CD4-positive, alpha-beta T cell (primary cell): ENCODE data around the gene PCP4. TPM values are rescaled to one million over a fixed set of nuclear protein-coding genes. Genes with fewer than 3 reads are reported as not detected.

Experiments used
- ATAC-seq: fragments of 200-7000 bp; cut with Tn5 transposase; one replicate; pipeline ENCODE4 v1.10.0; 2022; ENCODE audit warnings: mild to moderate bottlenecking; ENCODE audit not compliant: poor library complexity
- CTCF ChIA-PET: fragments of 350-600 bp; sonication (Branson Sonifier 250); formaldehyde crosslinking; loops from one replicate; lab custom pipeline; 2021; ENCODE audit warnings: antibody characterized with exemption, inconsistent platforms; lab: Charles Lee
- POLR2A ChIA-PET: fragments of 350-600 bp; sonication (Branson Sonifier 250); formaldehyde crosslinking; loops from one replicate; lab custom pipeline; 2021; ENCODE audit warnings: antibody characterized with exemption, inconsistent platforms; lab: Charles Lee
- DNase-seq, 14 experiments: peaks; one replicate each; pipeline ENCODE4 v3.0.0-alpha.2; 2013 to 2020; ENCODE audit warnings: mixed read lengths in 2 of 14
- H3K27ac ChIP-seq, 2 donors: one replicate each; pipeline versions ENCODE4 v1.5.1 to v1.7.0; 2013; ENCODE audit warnings: low read length in 2 of 2, low read depth in 1 of 2, mild to moderate bottlenecking in 1 of 2
- H3K27me3 ChIP-seq, 2 experiments: 1 replicate in 1 of 2; 2 replicates in 1 of 2; pipeline versions ENCODE4 v1.6.1 to v1.7.0; 2013; ENCODE audit warnings: low read length in 2 of 2, control low read depth in 1 of 2, mild to moderate bottlenecking in 1 of 2, moderate library complexity in 1 of 2; ENCODE audit not compliant: insufficient read depth in 2 of 2, control insufficient read depth in 1 of 2
- H3K36me3 ChIP-seq: one replicate; pipeline ENCODE4 v1.6.1; 2013; ENCODE audit warnings: low read length, control low read depth; ENCODE audit not compliant: insufficient read depth
- H3K4me1 ChIP-seq: one replicate; pipeline ENCODE4 v1.6.1; 2013; ENCODE audit warnings: low read length, control low read depth; ENCODE audit not compliant: insufficient read depth
- H3K4me3 ChIP-seq: one replicate; pipeline ENCODE4 v1.5.1; 2013; ENCODE audit warnings: mild to moderate bottlenecking, low read length, moderate library complexity
- H3K9me3 ChIP-seq, 2 experiments: 1 replicate in 1 of 2; 2 replicates in 1 of 2; pipeline versions ENCODE4 v1.6.1 to v1.7.0; 2013; ENCODE audit warnings: low read length in 2 of 2, mild to moderate bottlenecking in 2 of 2, control low read depth in 1 of 2, moderate library complexity in 1 of 2; ENCODE audit not compliant: control insufficient read depth in 1 of 2, insufficient read depth in 1 of 2
- H3K27ac Mint-ChIP-seq: one replicate; pipeline ENCODE4 v1.8.0; 2020; ENCODE audit warnings: mixed read lengths
- H3K27me3 Mint-ChIP-seq: one replicate; pipeline ENCODE4 v1.8.0; 2021; ENCODE audit warnings: mixed read lengths
- H3K36me3 Mint-ChIP-seq: one replicate; pipeline ENCODE4 v1.8.0; 2021; ENCODE audit warnings: low read depth, mixed read lengths
- H3K4me1 Mint-ChIP-seq: one replicate; pipeline ENCODE4 v1.8.0; 2021; ENCODE audit warnings: low read depth, mixed read lengths
- H3K4me3 Mint-ChIP-seq: one replicate; pipeline ENCODE4 v1.8.0; 2020; ENCODE audit warnings: mild to moderate bottlenecking, mixed read lengths
- H3K9me3 Mint-ChIP-seq: one replicate; pipeline ENCODE4 v1.8.0; 2020; ENCODE audit warnings: mixed read lengths
- CTCF ChIP-seq: fragments of 200-600 bp; IDR thresholded peaks from one replicate; pipeline ENCODE4 v1.8.0; 2022; ENCODE audit warnings: antibody characterized with exemption, mild to moderate bottlenecking
- intact Hi-C, 2 experiments: fragments of 100-400 bp; cut with DNase I in 1 of 2; cut with micrococcal nuclease in 1 of 2; formaldehyde crosslinking; loops; one replicate each; pipeline versions ENCODE4 v1.15.1 to v1.9.0; 2023 to 2025; cut with DNase I, micrococcal nuclease
- total RNA-seq, 174 experiments: library from RNA in 2 of 174; stranded (reverse) in 2 of 174; gene quantifications; one replicate each; pipeline ENCODE4 v1.2.3 and lab custom pipeline; 2021 to 2026

The PCP4 gene
- total RNA-seq, 2 experiments from 2014 or later = not detected

DNA sequence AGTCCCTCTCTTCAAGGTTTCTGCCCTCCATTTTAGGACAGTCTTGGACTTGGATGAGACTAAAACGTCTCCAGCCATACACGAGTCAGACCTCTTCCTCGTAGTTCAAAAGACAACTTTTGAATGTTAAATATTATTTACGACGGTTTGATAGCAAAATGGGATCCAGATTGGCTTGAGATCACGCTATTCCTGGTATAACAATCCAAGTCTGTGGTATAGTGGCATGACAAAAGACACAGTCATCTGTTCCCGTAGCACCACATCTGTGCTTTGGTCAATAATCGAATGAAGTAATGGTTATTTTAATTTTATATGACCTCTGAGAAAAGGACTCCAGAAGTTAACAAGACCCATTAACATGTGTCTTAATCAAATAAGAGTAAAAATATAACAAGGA is 7.0 kb downstream of the PCP4 start:
- Histone ChIP-seq H3K4me3 (no peak overlapping the region), H3K9me3 (peaks cover 0 to 4% of the 10 kb centered on the region in 2 experiments), H3K27me3 (no peaks in the 10 kb centered on the region), H3K36me3 (no peaks in the 10 kb centered on the region), H3K27ac (no peak overlapping the region), H3K4me1 (no peaks in the 10 kb centered on the region)
- intact Hi-C loops = no loop called here
- Mint-ChIP-seq H3K36me3 (no peaks in the 10 kb centered on the region), H3K27me3 (peaks cover 5% of the 10 kb centered on the region), H3K27ac (no peak overlapping the region), H3K9me3 (no peaks in the 10 kb centered on the region), H3K4me1 (no peaks in the 10 kb centered on the region), H3K4me3 (no peak overlapping the region)
- no peak for TF ChIP-seq CTCF
- no peak for DNase-seq
- no peak for ATAC-seq
- CTCF ChIA-PET = no interaction called here
- POLR2A ChIA-PET = no interaction called here

DNA sequence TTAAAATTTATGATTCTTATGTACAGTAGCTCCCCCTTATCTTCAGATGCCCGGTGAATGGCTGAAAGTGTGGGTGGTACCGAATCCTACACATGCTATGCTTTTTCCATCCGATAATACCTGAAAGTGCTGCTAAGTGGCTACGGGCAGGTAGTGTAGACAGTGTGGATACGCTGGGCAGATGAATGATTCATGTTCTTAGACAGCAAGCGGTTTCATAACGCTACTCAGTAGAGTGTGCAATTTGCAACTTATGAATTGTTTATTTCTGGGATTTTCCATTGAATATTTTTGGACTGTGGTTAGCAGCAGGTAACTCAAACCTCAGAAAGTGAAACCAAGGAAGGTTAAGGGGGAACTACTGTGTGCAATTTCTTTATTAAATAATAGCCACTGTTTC is 7.5 kb downstream of the PCP4 start:
- CTCF ChIA-PET = no interaction called here
- Mint-ChIP-seq H3K36me3 (no peaks in the 10 kb centered on the region), H3K27me3 (no peaks in the 10 kb centered on the region), H3K9me3 (no peaks in the 10 kb centered on the region), H3K4me1 (no peaks in the 10 kb centered on the region), H3K27ac (no peak overlapping the region), H3K4me3 (no peak overlapping the region)
- no peaks in the 10 kb centered on the region for H3K36me3 ChIP-seq
- TF ChIP-seq CTCF = no peak
- no peak for DNase-seq
- no peak overlapping the region for H3K4me3 ChIP-seq
- POLR2A ChIA-PET = no interaction called here
- peaks cover 0 to 3% of the 10 kb centered on the region in 2 experiments for H3K9me3 ChIP-seq
- H3K27ac ChIP-seq = no peak overlapping the region
- no peaks in the 10 kb centered on the region for H3K4me1 ChIP-seq
- no peaks in the 10 kb centered on the region for H3K27me3 ChIP-seq
- intact Hi-C loops = no loop called here
- no peak for ATAC-seq

GRCh38 chr21:39881661-39882060 is 14.4 kb downstream of the PCP4 start:
- no peak overlapping the region for H3K4me3 ChIP-seq
- no peak overlapping the region for H3K4me3 Mint-ChIP-seq
- no peaks in the 10 kb centered on the region for H3K4me1 Mint-ChIP-seq
- POLR2A ChIA-PET = no interaction called here
- H3K27me3 Mint-ChIP-seq = no peaks in the 10 kb centered on the region
- H3K27ac Mint-ChIP-seq = no peak overlapping the region
- DNase-seq (no peak), ATAC-seq (no peak)
- H3K27me3 ChIP-seq = no peaks in the 10 kb centered on the region
- intact Hi-C loops = no loop called here
- H3K36me3 ChIP-seq = no peaks in the 10 kb centered on the region
- peaks cover 0 to 8% of the 10 kb centered on the region in 2 experiments for H3K9me3 ChIP-seq
- no peak overlapping the region for H3K27ac ChIP-seq
- no peaks in the 10 kb centered on the region for H3K4me1 ChIP-seq
- CTCF ChIA-PET = no interaction called here
- TF ChIP-seq CTCF = no peak
- no peaks in the 10 kb centered on the region for H3K9me3 Mint-ChIP-seq
- H3K36me3 Mint-ChIP-seq = no peaks in the 10 kb centered on the region
